HL-60 (cell line): ENCODE measurements around the gene SELENOW.

ENCODE experiments used
- GABPA ChIP-seq: IDR thresholded peaks from 2 replicates; pipeline ENCODE4 v1.6.1; 2012; ENCODE audit warnings: low read depth
- TF ChIP-seq, protein P1 (sequence below): IDR thresholded peaks from one replicate; pipeline ENCODE4 v1.5.1; 2011; ENCODE audit warnings: low read length, control low read depth, inconsistent platforms; ENCODE audit not compliant: insufficient read depth

DNA sequence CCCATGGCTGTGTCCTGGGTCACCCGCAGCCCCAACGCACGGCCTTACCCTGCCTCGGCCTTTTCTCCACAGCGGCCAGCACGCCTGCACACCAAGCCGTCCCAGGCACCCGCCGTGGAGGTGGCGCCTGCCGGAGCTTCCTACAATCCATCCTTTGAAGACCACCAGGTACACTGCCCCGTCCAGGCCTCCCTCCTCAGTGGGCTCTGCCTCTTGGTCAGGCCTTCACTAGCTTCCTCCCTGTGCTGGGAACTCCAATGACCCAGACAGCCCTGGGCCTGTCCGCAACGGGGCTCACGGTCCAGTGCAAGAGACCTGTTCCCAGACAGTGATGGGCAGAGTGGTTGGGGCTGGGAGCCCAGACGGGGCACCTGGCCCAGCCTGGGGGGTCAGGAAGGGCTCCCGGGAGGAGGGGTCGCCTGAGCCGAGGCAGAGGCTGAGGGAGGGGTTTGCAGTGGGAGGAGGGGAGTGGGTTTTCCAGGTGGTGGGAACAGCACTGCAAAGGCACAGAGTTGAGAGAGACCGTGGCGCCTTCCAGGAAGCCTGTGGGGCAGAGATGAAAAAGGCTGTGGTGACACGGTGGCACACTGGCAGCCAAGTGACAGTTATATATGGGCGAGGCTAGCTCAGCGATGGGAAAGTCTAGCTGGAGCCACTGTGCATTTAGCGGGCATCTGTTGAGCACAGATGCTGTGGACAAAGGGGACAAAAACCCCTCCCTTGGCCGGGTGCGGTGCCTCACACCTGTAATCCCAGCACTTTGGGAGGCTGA is 25.9 kb upstream of the SELENOW start:
- TF ChIP-seq, protein P1, sequence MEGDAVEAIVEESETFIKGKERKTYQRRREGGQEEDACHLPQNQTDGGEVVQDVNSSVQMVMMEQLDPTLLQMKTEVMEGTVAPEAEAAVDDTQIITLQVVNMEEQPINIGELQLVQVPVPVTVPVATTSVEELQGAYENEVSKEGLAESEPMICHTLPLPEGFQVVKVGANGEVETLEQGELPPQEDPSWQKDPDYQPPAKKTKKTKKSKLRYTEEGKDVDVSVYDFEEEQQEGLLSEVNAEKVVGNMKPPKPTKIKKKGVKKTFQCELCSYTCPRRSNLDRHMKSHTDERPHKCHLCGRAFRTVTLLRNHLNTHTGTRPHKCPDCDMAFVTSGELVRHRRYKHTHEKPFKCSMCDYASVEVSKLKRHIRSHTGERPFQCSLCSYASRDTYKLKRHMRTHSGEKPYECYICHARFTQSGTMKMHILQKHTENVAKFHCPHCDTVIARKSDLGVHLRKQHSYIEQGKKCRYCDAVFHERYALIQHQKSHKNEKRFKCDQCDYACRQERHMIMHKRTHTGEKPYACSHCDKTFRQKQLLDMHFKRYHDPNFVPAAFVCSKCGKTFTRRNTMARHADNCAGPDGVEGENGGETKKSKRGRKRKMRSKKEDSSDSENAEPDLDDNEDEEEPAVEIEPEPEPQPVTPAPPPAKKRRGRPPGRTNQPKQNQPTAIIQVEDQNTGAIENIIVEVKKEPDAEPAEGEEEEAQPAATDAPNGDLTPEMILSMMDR: no peak
- TF ChIP-seq GABPA: no peak
